ENCODE results near the gene KRT86.

Gene KRT86

DNA sequence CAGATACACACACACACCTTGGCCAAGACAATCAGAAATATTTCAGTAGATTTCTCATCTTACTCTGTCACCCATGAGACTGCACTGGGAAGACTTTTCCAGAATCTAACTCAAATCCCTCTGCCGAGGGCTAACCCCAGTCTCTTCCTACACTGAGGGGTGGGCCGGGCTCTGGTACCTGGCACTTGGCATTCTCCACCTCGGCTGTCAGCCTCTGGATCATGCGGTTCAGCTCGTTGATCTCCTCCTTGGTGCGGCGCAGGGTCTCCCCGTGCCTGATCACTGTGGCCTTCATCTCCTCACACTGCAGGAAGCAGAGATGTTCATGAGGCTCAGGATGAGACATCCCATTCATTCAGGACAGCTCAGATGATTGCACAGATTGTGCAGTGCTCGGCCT lies 41.8 kb downstream of the KRT86 start:
- no peak for DNase-seq (ENCODE audit: low spot score)

DNA sequence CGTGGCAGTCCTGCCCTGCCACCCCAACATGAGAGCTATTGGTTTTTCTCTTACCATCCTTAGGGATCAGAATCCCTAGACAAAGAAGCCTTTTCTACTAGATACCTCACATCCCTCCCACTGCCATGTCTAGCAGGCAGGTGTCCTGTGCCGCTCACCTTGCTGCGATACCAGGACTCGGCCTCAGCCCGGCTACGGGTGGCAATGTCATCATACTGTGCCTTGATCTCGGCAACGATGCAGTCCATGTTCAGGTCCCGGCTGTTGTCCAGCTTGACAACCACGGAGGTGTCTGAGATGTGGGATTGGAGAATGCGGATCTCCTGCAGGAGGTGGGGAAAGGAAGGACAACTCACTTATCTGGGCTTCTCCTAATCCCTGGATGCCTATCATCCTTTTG lies 42.3 kb downstream of the KRT86 start:
- no peak for DNase-seq (ENCODE audit: low spot score)

DNA sequence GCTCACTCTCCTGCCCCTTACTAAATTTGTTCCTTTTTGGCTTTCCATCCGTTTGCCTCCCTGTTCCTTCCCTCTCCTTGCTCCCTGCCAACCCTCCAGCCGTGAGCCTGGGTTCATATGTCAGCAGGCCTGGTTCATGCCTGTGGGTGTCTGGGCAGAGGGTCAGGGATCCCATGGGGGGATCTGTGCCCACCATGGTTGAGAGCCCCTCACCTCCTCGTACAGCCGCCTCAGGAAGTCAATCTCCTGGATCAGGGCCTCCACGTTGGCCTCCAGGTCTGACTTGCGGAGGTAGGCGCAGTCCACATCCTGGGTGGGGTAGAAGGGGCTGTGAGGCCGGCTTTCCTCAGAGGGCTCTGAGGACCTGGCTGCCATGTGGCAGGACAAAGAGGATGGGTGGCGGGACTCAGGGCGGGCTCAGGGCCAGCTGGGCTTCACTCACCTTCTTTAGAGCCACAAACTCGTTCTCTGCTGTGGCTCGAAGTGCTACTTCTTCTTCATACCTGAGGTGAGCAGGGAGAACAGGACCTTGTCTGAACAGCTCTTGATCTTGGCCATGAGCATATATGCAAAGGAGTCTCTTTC lies 43.1 kb downstream of the KRT86 start:
- no peak for DNase-seq (ENCODE audit: low spot score)

DNA sequence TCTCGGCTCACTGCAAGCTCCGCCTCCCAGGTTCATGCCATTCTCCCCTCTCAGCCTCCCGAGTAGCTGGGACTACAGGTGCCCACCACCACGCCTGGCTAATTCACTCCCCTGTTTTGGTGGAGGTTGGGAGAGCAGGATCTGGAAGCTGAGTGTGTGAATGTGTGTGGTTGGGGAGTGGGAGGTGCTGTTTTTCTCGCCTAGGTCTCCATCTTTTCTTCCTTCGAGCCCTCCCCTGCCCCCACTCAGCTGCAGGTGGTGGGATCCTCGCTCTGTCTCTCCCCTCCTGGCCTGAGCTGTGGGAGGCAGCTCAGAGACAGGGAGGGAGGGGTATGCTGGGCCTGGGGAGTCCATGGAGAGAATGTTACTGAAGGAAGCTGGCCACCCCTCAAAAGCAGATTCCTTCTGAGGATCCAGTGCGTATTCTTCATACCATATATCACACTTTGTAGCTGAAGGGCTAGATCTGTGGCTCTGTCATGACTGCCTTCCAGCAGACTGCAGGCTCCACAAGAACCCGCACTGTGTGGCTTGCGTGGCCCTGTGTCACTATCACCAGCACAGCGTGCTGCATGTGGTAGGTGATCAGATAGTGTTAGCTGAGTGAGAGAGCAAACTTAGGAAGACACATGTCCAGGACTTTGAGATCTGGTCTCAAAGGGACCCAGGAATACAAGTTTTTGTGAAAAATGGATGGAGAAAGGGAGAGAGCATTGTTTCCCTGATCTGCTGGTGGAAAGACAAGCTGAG lies 44.0 kb downstream of the KRT86 start:
- no peak for DNase-seq (ENCODE audit: low spot score)

DNA sequence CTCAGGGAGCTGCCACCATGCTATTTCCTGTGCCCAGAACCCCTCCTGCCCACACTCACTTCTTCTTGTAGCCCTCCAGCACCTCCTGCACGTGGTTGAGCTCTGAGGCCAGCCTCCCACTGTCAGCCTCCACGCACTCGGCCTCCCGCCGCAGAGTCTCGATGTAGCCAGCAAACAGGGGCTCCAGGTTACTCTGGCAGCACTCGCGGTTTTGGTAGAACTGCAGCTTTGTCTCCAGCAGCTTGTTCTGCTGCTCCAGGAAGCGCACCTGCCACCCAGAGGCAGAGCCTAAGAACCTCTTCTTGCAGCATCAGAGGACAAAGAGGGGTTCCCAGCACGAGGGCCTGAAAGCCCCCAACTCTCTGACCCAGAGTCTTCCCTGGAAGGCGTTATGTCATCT lies 44.7 kb downstream of the KRT86 start:
- no peak for DNase-seq (ENCODE audit: low spot score)

DNA sequence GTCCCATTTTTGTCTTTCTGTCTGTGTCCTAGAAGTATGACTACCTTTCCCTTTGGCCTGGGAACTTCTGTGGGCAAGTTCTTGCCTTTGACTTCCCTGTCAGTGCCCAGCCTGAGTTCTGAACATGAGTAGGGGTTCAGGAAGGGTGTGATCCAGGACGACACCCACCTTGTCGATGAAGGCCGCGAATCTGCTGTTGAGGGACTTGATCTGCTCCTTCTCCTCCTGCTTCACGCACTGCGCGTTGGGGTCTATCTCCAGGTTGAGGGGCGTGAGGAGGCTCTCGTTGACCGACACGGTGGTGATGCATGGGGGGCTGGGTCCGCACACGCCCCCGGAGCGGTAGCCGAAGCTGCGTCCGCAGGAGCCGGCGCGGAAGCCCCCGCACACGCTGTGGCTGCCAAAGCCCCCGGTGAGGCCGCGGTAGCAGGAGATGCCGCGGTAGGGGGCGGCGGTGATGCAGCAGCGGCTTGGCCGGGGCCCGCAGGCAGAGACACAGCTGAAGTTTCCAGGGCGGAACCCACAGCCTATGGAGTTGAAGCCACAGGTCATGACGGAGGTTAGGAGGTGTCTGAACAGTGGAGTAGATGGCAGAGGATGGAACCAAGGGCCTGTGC lies 46.4 kb downstream of the KRT86 start, which contains the start of gene KRT83:
Gene KRT83, minus strand, starts transcription at position 615 of the 617 bp plus-strand sequence. Its CDS starts 63 bp downstream, at position 552.
- no peak for DNase-seq (ENCODE audit: low spot score)

DNA sequence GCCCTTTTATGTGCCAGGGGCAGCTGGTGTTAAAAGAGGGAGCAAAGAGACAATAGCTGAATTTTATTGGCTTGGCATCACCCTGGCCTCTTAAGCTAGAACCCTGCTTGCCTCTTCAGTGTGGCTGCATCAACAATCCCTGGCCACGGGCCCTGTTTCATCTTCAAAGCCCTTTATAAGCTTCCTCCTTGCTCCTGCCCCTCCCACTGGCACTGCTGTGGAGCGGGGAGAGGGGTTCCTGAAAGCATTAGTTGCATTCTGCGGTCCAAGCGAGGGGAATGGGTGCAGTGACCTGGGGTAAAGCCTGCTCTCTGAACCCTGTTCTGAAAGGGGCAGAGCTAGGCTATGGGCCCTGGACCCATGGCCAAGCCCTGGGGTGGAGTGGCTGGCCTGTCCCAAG lies 47.0 kb downstream of the KRT86 start:
- DNase-seq (ENCODE audit: low spot score) = no peak

DNA sequence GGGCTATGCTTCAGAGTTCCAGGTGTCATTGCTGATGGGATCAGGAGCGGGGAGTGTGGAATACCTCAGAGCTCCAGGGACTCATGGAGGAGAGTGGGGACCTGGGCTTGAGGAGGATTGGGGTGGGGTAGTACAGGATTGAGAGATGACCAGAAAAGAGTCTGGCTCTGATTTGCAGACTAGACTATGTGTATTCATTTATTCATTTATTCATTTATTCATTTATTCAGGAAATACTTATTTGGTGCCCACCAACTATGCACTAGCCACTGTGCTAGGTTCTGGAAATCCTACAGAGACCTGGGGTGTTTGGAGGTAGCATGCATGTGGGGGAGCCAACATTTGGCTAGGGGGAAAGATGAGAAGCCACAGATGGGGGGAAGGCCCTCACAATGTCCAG lies 47.6 kb downstream of the KRT86 start:
- no peak for DNase-seq (ENCODE audit: low spot score)

DNA sequence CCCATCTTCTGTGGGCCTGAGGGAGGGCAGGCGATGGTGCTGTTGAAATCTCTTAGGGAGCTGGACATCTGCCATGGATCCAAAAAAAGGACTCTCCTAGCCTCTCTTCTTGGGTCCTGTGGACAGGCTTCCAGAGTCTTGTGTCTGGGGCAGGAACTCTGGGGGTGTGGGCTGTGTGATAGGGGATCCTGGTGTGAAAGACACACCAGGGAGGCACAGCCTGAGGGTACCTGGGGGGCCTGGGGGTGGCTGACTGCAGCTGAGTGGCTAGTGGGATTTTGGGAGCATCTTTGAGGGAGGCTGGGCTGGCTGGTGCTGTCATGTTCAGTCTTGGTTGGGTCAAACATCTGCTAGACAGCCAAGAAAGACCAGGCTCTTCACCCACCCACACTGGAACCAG lies 48.6 kb downstream of the KRT86 start:
- no peak for DNase-seq (ENCODE audit: low spot score)

DNA sequence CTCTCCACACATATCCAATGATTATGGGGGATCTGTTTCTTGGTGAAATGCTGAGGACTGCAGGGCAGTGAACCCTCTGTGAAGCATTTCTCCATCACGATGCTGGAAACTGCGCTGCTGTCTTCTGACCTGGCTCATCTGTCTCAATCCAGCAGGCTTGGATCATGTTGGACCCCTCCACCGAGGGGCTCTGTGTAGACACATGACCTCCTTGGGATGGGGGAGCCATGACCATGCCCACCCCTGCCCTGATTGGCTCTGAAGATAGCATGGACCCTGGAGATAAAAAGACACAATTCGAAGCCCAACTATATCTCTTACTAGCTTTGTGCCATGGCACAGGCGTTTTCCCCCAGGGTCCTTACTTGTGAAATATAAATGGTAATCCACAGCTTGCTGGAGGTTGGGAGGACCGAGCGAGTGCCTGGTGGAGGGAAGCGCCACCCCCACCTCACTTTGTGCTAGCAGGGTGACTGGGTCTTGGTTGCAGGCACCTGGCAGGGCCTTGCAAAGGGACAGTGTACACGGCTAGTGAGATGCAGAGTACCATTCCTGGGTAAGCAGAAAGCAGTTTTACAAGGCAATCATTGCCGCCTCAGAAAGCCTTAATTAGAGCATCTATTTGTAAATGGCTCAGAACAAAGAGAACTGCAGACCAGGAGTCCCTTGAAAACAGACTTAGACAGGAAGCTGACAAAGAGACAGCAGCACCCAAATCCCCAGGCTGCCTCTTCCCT lies 49.1 kb downstream of the KRT86 start:
- DNase-seq (ENCODE audit: low spot score) = no peak

DNA sequence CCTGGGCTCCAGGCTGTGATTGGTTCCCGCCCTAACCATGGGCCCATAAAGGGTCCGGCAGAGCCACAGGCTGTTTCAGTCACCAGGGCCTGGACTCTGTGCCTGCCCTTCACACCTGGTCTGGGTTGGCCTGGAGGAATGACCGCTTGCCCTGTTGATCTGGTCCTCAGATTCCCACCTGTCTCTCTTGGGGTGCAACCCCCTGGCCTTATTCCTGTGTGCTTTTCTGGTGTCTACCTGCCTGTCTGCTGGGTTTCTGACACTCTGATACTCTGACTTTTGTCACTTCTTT lies 49.7 kb downstream of the KRT86 start:
- no peak for DNase-seq (ENCODE audit: low spot score)

DNA sequence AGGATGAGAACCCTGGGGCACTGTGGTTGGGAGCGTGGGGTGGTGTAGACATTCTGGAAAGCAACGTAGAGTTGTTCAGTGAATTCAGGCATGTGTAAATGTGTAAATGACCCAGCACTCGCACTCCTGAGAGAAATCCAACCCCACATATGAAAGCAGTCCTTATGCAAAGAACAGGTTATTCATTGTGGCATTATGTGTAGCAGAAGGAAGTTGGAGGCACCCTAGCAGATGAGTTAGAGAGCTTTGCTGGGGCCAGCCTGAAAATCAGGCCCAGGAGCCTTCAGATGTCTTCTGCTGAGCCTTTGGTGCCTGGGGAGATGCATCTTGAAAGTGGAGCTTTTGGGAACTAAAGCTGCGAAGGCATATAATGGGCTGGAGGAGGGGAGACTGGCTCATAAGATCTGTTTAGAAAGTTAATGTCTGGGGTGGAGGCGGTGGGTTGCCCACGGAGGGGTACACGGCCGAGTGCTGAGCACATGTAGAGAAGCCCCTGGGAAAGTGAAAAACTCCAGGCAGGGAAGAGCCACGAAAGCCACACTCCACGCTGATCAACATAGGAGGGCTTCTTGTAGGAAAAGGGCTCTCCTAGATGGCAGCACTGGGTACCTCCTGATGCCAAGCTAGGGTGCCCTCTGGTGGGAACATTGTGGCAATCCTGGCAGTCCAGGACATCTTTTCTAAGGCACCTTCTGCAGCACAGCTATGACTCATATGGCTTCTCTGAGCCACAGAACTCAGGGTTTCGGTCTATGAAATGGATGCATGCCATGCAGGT lies 52.8 kb downstream of the KRT86 start:
- peak; percentile 100 for DNase-seq (ENCODE audit: low spot score)

DNA sequence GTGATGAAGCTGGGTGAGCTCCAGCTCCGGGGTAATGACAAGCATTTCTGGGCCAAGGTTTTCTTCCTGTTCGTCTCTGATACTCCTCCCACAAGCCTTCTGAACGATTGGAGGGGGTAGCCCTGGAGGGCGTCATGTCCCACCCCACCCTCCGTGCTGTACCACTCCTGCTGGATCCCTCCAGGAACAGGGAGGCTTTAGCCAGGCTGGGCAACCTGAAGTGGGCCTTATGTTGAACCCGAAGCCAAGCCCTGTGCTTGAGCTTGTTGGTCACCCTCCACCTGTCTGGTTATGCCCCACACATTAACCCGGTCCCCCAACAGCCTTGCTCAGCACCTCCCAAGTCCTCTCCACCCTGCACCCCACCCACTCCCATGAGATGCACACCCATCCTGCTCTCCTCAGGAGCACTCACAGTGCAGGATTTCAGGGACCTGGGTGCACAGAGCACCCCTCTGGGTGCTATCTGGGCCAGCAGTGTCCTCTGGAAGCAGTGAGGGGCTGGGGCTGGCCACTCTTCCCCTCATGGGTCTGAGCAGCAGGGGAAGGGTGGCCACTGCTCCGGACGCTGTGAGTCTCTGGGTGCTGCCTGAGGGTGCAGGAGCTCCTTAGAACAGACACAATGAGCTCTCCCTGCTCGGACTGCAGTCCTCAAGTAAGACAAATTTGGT lies 53.5 kb downstream of the KRT86 start:
- no peak for DNase-seq (ENCODE audit: low spot score)

DNA sequence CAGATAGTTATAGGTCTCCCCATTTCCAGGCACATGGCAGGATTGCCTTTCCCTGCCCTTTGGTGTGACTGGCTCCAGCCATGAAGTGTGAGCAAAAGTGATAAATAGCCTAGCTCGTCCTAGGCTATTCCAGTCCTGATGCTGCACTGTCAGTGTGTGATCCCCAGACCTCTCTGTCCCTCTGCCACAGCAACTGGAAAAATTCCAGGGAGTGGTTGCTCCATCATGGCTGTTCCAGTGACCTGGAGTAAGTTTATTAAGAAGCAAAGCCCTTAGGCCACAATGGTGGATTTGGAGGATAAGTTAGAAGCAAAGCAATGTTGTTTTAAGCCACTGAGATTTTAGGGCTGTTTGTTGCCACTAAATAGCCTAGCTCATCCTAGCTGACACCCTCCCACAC lies 56.6 kb downstream of the KRT86 start:
- no peak for DNase-seq (ENCODE audit: low spot score)

DNA sequence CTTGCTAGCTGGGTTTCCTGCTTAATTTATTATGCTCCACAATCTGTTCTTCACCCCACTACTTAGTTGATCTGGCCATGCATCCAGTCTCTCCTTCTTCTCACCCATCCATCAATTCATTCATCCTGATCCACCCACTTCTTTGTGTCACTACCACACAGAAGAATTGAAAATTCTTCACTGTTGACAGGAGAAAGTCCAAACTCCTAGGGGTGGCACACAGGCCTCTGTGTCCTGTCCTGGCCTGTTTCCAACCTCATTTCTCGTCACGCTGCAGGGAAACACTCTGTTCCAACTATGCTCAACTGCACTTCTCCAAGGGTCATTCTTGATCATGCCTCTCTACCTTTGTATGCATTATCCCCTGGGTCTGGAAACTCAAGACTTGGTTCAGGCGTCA lies 57.4 kb downstream of the KRT86 start:
- DNase-seq (ENCODE audit: low spot score) = no peak

DNA sequence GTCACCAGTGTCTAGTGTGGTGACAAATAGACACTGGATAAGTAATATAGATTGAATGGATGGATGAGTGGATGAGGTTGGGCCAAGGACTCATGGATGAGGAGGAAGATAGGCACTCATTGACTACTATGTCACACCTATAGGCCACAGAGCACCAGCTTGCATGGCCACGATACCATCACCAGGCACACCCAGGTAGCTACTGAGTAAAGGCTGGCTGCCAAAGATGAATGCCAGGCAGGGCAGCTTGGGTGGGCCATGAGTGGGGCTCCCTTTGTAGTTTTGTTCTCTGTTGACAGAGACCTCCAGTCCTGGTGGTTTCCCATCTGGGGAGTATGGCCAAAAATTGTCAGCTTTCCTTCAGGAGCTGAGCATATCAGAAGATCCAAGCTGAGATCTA lies 57.9 kb downstream of the KRT86 start:
- no peak for DNase-seq (ENCODE audit: low spot score)

DNA sequence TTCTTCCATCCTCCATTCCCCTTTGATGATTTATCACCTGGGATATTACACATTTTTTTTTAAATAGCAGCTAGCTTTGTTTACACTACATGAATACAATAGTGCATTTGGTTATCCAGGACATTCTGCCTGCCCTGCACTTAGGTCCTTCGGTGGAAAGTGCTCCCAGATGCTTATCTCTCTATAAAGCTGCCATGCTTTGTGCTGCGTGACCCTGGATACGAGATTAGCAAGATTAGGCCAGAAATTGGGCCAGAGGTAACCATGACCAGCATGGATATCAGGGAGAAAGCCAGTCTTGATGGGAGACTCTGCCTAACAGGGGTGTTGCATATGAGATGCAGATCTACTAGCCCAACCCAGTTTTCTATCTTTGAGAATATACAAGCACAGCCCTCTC lies 58.9 kb downstream of the KRT86 start:
- DNase-seq (ENCODE audit: low spot score) = no peak

DNA sequence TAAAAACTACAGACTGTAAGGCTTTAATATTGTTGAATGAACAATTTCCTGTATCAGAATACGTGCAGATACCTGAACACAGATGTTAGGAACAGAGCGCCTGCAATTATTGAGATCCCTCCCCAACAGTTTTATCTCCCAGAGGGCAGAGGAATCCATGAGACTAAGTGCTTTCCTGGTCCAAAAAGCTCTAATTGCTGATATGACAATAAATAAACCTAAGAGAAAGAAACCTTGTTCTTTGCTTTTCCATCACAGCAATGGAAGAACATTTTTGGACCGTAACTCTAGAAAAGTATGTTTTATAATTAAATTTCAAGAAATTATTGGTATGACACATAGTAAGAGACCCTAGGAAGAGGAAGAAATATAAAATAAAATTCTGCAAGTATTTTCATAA lies 59.7 kb downstream of the KRT86 start:
- DNase-seq (ENCODE audit: low spot score) = no peak

DNA sequence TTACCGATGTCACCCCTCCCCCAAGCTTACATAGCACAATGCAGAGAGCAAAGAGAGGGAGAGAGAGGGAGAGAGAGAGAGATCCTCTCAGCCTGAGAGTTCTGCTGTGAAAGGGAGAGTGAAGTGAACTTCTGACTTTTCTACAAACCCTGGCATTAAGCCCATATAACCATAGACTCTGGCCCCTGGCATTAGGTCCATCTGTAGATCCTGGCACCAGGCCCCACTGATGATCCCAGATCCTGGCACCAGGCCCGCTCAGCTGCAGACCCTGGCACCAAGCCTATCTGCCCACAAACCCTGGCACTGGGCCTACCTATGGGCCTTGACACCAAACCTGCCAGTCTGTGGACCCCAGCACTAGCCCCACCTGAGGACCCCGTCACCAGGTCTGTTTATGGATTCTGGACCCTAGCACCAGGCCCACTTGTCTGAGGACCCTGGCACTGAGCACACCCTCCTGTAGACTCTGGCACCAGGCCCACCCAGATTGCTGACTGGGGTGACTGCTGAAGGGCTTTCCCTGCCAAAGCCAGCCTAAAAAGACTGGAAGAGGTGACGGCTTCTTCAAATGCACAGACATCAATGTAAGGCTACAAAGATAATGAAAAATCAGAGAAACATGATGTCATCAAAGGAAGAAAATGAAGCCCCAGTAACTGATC lies 61.3 kb downstream of the KRT86 start:
- peak; percentile 71 for DNase-seq (ENCODE audit: low spot score)

DNA sequence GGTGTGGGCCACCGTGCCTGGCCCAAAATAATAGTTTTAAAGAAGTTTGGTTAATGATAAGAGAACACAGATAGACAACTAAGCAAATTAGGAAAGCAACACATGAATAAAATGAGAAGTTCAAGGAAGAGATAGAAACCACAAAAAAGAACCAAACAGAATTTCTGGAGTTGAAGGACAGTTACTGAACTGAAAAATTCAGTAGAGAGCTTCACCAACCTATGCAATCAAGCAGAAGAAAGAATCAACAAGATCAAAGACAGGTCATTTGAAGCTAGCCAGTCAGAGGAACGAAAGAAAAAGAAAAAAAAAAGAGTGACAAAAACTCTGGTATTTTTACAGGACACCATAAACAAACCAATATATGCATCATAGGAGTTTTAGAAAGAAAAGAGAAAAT lies 62.2 kb downstream of the KRT86 start:
- DNase-seq (ENCODE audit: low spot score) = no peak

DNA sequence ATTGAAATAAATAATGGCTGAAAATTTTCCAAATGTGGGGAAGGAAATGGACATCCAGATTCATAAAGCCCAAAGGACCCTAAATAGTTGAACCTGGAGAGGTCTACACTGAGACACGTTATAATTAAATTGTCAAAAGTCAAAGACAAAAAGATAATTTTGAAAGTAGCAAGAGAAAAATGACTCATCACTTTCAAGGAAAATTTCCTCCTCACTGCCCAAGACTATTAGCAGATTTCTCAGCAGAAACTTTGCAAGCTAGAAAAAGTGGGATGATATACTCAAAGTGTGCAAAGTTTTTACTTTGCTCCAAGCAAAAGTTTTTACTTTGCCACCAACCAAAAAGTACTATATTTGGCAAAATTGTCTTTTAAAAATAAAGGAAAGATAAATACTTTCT lies 62.6 kb downstream of the KRT86 start:
- no peak for DNase-seq (ENCODE audit: low spot score)

Data from LoVo (cell line).